ES-I3 (cell line): Measurements from ENCODE around the gene VTI1A.
A peak's percentile ranks its signal among the peaks of the same experiment; 100 is the strongest.
"Not testable (repeated sequence)": the region's sequence is repeated elsewhere in the genome, so short reads cannot be mapped to it uniquely, and the experiment has no call there.

Experiments
- H3K36me3 ChIP-seq: 2 replicates; pipeline ENCODE4 v1.6.1; 2013; ENCODE audit warnings: mild to moderate bottlenecking, low read length, control low read depth, moderate library complexity; ENCODE audit not compliant: insufficient read depth
- H3K4me1 ChIP-seq: 2 replicates; pipeline ENCODE4 v1.6.1; 2013; ENCODE audit warnings: mild to moderate bottlenecking, control low read depth, low read length; ENCODE audit not compliant: insufficient read depth
- H3K9ac ChIP-seq: 2 replicates; pipeline ENCODE4 v1.6.1; 2013; ENCODE audit warnings: low read depth, mild to moderate bottlenecking, low read length, moderate library complexity
- H3K9me3 ChIP-seq: 2 replicates; pipeline ENCODE4 v1.6.1; 2013; ENCODE audit warnings: mild to moderate bottlenecking, low read length, moderate library complexity; ENCODE audit not compliant: control insufficient read depth, insufficient read depth

The VTI1A gene

GRCh38 chr10:112434988-112435619, 11.9 kb upstream of the VTI1A start:
- H3K4me1 ChIP-seq, result no peaks in the 10 kb centered on the region
- no peaks in the 10 kb centered on the region for H3K9me3 ChIP-seq
- peaks cover 32% of the 10 kb centered on the region for H3K36me3 ChIP-seq
- H3K9ac ChIP-seq, result no peak overlapping the region

DNA sequence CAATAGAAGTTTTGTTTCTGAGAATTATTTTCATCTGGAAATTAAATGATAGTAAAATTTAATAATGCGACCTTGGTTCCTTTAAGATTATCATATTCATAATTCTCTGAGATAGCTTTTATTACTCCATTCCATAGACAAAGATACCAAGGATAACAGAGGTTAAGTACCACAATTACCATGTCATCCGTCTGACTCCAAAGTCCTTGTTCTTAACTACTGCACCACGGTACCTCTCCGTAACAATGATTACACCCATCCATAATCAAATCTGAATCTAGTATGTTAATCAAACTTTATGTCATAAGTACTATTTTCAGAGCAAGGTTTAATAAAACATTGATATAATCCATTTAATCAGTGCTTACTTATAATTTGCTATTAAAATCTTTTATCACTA, 8.7 kb upstream of the VTI1A start:
- Histone ChIP-seq H3K9me3 (no peaks in the 10 kb centered on the region), H3K9ac (no peak overlapping the region), H3K4me1 (no peaks in the 10 kb centered on the region), H3K36me3 (peaks cover 18% of the 10 kb centered on the region)

DNA sequence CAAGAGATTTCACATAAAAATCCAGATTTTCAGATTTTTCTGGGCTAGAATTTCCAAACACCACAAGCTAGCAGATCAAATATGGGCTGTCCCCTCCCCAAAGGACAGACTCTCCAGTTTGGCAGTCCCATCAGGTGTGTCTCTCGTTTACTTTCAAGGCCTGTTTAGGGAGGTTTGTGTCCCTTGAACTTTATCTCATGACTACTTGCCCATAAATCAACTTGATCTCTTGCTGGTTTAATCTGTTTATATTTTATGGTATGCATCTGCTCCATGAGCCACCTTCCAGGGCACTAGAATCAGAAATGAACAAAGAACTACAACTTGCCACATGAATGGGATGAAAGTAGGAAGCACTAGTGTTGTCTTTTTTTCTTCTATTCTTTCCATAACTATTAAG, 5.5 kb upstream of the VTI1A start:
- Histone ChIP-seq H3K36me3 (peaks cover 9% of the 10 kb centered on the region), H3K9ac (no peak overlapping the region), H3K4me1 (no peaks in the 10 kb centered on the region), H3K9me3 (no peaks in the 10 kb centered on the region)

DNA sequence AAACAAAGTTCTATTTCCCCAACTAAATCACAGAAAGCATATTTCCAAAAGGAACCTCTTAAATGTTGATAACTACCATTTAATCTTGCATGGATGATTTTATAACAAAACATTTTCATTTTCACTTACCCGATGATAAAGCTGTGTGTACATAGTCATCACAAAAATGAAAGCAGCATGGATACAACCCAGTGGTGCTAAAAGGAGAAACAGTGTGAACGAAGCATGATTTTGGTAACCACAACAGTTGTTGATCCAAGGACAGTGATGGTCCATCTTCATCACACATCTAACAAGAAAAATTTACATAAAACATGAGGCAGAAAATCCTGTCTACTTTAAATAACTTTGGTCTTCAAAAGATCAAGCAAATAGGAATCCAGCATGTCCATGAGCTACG, 5.0 kb upstream of the VTI1A start:
- Histone ChIP-seq H3K9me3 (no peaks in the 10 kb centered on the region), H3K4me1 (no peaks in the 10 kb centered on the region), H3K9ac (no peak overlapping the region), H3K36me3 (peaks cover 7% of the 10 kb centered on the region)

GRCh38 chr10:112446055-112446854, 760 bp upstream of the VTI1A start:
- H3K4me1 ChIP-seq, result no peaks in the 10 kb centered on the region
- H3K36me3 ChIP-seq, result peaks cover 3% of the 10 kb centered on the region
- peak overlapping the region; percentile 99 for H3K9ac ChIP-seq
- no peaks in the 10 kb centered on the region for H3K9me3 ChIP-seq

DNA sequence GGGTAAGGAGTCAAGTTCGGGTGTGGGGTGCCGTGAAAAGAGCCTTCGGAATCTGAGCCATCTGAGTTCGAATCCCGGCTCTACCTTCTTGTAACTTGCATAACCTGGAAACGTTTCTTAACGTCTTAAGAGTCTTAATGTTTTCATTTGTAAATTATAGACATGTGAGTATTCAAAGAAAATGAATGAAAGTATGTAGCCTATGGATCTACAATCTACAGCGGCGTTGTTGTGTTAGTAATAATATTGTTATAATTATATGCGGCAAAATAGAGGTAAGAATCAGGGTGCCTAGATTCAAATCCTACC, 559 bp downstream of the VTI1A start:
- Histone ChIP-seq H3K9me3 (no peaks in the 10 kb centered on the region), H3K4me1 (no peaks in the 10 kb centered on the region), H3K9ac (peak overlapping the region; percentile 99), H3K36me3 (peaks cover 3% of the 10 kb centered on the region)

DNA sequence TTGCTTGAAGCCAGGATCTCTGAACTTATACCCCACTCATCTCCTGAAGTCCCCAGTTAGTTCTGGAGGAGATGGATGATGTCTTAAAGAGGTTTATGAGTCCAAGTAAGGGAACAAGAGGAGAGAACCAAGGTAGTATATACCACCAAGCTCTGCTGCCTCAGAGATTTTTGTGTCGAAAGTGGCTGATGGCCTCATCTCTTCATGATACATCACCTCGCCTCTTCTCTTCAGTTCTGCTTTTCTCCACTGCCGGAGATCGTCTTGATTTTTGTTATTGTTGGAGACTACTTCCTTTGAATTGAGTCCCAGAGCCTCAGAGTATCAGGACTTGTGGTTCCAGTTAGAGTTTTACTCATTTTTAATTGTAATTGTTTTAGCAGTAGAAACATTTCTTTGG, 1.9 kb downstream of the VTI1A start:
- H3K4me1 ChIP-seq, result no peaks in the 10 kb centered on the region
- no peaks in the 10 kb centered on the region for H3K9me3 ChIP-seq
- peaks cover 3% of the 10 kb centered on the region for H3K36me3 ChIP-seq
- H3K9ac ChIP-seq, result no peak overlapping the region

GRCh38 chr10:112454910-112455779, 8.1 kb downstream of the VTI1A start:
- H3K4me1 ChIP-seq, result no peaks in the 10 kb centered on the region
- no peak overlapping the region for H3K9ac ChIP-seq
- H3K36me3 ChIP-seq, result no peaks in the 10 kb centered on the region
- no peaks in the 10 kb centered on the region; the same call in 1 of the 2 replicates for H3K9me3 ChIP-seq

- H3K9ac ChIP-seq, result no peak overlapping the region
- no peaks in the 10 kb centered on the region for H3K4me1 ChIP-seq
- no peaks in the 10 kb centered on the region; the same call in 1 of the 2 replicates for H3K9me3 ChIP-seq
- H3K36me3 ChIP-seq, result no peaks in the 10 kb centered on the region
These were observed 9.5 kb downstream of the VTI1A start for GRCh38 chr10:112456533-112456932.

DNA sequence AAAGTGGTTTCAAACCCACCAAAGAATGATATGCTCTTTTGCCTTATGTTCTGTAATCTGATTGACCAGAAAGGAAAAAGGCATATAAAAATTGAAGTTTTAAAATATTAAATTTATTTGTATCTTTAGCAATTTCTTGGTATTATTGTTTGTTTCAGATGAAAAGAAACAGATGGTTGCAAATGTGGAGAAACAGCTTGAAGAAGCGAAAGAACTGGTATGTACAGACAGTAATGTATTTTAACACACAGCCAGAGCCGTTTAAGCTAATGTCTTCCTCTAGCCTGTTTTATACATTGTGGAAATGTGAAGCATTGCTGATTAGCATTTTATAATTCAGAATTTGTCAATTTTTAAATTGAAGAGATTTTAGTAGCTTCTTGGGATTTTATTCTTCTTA, 13.4 kb downstream of the VTI1A start:
- no peak overlapping the region for H3K9ac ChIP-seq

GRCh38 chr10:112461029-112461887, 14.2 kb downstream of the VTI1A start:
- peaks cover 5% of the 10 kb centered on the region for H3K36me3 ChIP-seq
- no peaks in the 10 kb centered on the region for H3K4me1 ChIP-seq
- no peaks in the 10 kb centered on the region for H3K9me3 ChIP-seq
- H3K9ac ChIP-seq, result no peak overlapping the region

More for the DNA sequence above, 13.4 kb downstream of the VTI1A start:
- Histone ChIP-seq H3K9me3 (no peaks in the 10 kb centered on the region), H3K36me3 (peaks cover 5% of the 10 kb centered on the region), H3K4me1 (no peaks in the 10 kb centered on the region)

GRCh38 chr10:112464074-112464473, 17.1 kb downstream of the VTI1A start:
- H3K9me3 ChIP-seq, H3K9ac ChIP-seq, H3K4me1 ChIP-seq, H3K36me3 ChIP-seq: not testable (repeated sequence)

GRCh38 chr10:112465299-112465883, 18.4 kb downstream of the VTI1A start:
- no peaks in the 10 kb centered on the region for H3K4me1 ChIP-seq
- H3K9ac ChIP-seq, result no peak overlapping the region
- no peaks in the 10 kb centered on the region for H3K9me3 ChIP-seq
- H3K36me3 ChIP-seq, result peaks cover 5% of the 10 kb centered on the region

DNA sequence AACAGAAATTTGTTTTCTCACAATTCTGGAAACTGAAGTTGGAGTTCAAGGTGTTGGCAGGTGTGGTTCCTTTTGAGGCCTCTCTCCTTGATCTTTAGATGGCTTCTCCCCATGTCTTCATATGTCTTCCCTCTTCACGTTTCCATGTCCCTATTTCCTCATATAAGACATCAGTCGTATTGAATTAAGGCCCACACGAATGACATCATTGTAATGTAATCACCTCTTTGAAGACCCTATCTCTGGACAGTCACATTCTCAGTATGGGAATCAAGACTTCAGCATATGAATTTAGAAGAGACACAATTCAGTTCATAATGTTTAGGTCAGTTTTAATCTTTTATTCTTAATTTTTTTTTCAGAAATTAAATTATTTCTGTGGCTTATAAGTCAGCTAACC, 19.8 kb downstream of the VTI1A start:
- H3K4me1 ChIP-seq, result no peaks in the 10 kb centered on the region
- no peaks in the 10 kb centered on the region for H3K9me3 ChIP-seq
- H3K36me3 ChIP-seq, result peaks cover 5% of the 10 kb centered on the region
- H3K9ac ChIP-seq, result no peak overlapping the region
